GM12801 (cell line): ENCODE results near the gene TAF3.

Source experiments
- CTCF ChIP-seq: IDR thresholded peaks from one replicate; pipeline ENCODE4 v1.5.1; 2011; ENCODE audit warnings: control low read depth; ENCODE audit not compliant: insufficient read length; ENCODE audit errors: extremely low read depth

The TAF3 gene

GRCh38 chr10:7802606-7803005 is 15.7 kb upstream of the TAF3 start:
- TF ChIP-seq CTCF, result no peak

GRCh38 chr10:7804216-7804615 is 14.1 kb upstream of the TAF3 start:
- no peak for TF ChIP-seq CTCF

- no peak for TF ChIP-seq CTCF
Observed at GRCh38 chr10:7804741-7805140, 13.6 kb upstream of the TAF3 start.

GRCh38 chr10:7808686-7809267 is 9.5 kb upstream of the TAF3 start:
- no peak for TF ChIP-seq CTCF

- TF ChIP-seq CTCF, result no peak
Observed at GRCh38 chr10:7810443-7810842, 7.9 kb upstream of the TAF3 start.

- TF ChIP-seq CTCF, result no peak
Observed at GRCh38 chr10:7811000-7811399, 7.3 kb upstream of the TAF3 start.

- no peak for TF ChIP-seq CTCF
Observed at GRCh38 chr10:7813481-7813880, 4.8 kb upstream of the TAF3 start.
